Liver (tissue), 3 donors: Measurements from ENCODE around the gene SMIM11.

Source experiments
- ATF3 ChIP-seq: IDR thresholded peaks from 2 replicates; pipeline ENCODE4 v1.6.1; 2016; ENCODE audit warnings: antibody characterized with exemption
- EGR1 ChIP-seq, 2 donors: IDR thresholded peaks; 2 replicates each; pipeline ENCODE4 v1.6.1; 2016 to 2018; ENCODE audit warnings: antibody characterized with exemption in 2 of 2, low read depth in 2 of 2
- HNF4A ChIP-seq, 2 donors: conservative IDR thresholded peaks; 2 replicates each; pipeline ENCODE4 v1.6.1; 2016; ENCODE audit warnings: antibody characterized with exemption in 2 of 2, mild to moderate bottlenecking in 2 of 2
- HNF4G ChIP-seq: IDR thresholded peaks from 2 replicates; pipeline ENCODE4 v1.6.1; 2016; ENCODE audit warnings: antibody characterized with exemption
- JUND ChIP-seq, 2 donors: IDR thresholded peaks; 2 replicates each; pipeline ENCODE4 v1.6.1; 2016; ENCODE audit warnings: antibody characterized with exemption in 2 of 2
- RAD21 ChIP-seq, 2 donors: IDR thresholded peaks; 2 replicates each; pipeline ENCODE4 v1.6.1; 2016; ENCODE audit warnings: antibody characterized with exemption in 2 of 2, mild to moderate bottlenecking in 2 of 2
- SP1 ChIP-seq: IDR thresholded peaks from 2 replicates; pipeline ENCODE4 v1.6.1; 2018; ENCODE audit warnings: antibody characterized with exemption, mild to moderate bottlenecking
- YY1 ChIP-seq: IDR thresholded peaks from 2 replicates; pipeline ENCODE4 v1.6.1; 2016; ENCODE audit warnings: antibody characterized with exemption, mild to moderate bottlenecking
- TF ChIP-seq, protein P1 (sequence below): fragments of 150-350 bp; IDR thresholded peaks from 2 replicates; pipeline ENCODE4 v1.5.1; 2017; ENCODE audit warnings: improper control_type of control experiment, low read depth, low read length; ENCODE audit not compliant: missing input control
- TF ChIP-seq, protein P2 (sequence below): IDR thresholded peaks from 2 replicates; pipeline ENCODE4 v1.6.1; 2016; ENCODE audit warnings: antibody characterized with exemption
- TF ChIP-seq, protein P3 (sequence below): IDR thresholded peaks from 2 replicates; pipeline ENCODE4 v1.6.1; 2016; ENCODE audit warnings: antibody characterized with exemption, mild to moderate bottlenecking
- TF ChIP-seq, protein P4 (sequence below): IDR thresholded peaks from 2 replicates; pipeline ENCODE4 v1.6.1; 2016; ENCODE audit warnings: antibody characterized with exemption
- donor health status: healthy.
- donor health status: healthy.

- TF ChIP-seq, protein P1, sequence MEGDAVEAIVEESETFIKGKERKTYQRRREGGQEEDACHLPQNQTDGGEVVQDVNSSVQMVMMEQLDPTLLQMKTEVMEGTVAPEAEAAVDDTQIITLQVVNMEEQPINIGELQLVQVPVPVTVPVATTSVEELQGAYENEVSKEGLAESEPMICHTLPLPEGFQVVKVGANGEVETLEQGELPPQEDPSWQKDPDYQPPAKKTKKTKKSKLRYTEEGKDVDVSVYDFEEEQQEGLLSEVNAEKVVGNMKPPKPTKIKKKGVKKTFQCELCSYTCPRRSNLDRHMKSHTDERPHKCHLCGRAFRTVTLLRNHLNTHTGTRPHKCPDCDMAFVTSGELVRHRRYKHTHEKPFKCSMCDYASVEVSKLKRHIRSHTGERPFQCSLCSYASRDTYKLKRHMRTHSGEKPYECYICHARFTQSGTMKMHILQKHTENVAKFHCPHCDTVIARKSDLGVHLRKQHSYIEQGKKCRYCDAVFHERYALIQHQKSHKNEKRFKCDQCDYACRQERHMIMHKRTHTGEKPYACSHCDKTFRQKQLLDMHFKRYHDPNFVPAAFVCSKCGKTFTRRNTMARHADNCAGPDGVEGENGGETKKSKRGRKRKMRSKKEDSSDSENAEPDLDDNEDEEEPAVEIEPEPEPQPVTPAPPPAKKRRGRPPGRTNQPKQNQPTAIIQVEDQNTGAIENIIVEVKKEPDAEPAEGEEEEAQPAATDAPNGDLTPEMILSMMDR, result no peak
- TF ChIP-seq, protein P2, sequence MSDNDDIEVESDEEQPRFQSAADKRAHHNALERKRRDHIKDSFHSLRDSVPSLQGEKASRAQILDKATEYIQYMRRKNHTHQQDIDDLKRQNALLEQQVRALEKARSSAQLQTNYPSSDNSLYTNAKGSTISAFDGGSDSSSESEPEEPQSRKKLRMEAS, result no peak
- TF ChIP-seq RAD21 (IDR thresholded peaks at IDR 0.05) (no peak), JUND (IDR thresholded peaks at IDR 0.05) (no peak), YY1 (no peak), ATF3 (no peak), SP1 (no peak), EGR1 (IDR thresholded peaks at IDR 0.05; ENCODE audit: low read depth in 2 of 2) (no peak), HNF4A (conservative IDR thresholded peaks at IDR 0.05) (no peak), HNF4G (no peak)
- TF ChIP-seq, protein P3, sequence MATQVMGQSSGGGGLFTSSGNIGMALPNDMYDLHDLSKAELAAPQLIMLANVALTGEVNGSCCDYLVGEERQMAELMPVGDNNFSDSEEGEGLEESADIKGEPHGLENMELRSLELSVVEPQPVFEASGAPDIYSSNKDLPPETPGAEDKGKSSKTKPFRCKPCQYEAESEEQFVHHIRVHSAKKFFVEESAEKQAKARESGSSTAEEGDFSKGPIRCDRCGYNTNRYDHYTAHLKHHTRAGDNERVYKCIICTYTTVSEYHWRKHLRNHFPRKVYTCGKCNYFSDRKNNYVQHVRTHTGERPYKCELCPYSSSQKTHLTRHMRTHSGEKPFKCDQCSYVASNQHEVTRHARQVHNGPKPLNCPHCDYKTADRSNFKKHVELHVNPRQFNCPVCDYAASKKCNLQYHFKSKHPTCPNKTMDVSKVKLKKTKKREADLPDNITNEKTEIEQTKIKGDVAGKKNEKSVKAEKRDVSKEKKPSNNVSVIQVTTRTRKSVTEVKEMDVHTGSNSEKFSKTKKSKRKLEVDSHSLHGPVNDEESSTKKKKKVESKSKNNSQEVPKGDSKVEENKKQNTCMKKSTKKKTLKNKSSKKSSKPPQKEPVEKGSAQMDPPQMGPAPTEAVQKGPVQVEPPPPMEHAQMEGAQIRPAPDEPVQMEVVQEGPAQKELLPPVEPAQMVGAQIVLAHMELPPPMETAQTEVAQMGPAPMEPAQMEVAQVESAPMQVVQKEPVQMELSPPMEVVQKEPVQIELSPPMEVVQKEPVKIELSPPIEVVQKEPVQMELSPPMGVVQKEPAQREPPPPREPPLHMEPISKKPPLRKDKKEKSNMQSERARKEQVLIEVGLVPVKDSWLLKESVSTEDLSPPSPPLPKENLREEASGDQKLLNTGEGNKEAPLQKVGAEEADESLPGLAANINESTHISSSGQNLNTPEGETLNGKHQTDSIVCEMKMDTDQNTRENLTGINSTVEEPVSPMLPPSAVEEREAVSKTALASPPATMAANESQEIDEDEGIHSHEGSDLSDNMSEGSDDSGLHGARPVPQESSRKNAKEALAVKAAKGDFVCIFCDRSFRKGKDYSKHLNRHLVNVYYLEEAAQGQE, result no peak
- TF ChIP-seq, protein P4, sequence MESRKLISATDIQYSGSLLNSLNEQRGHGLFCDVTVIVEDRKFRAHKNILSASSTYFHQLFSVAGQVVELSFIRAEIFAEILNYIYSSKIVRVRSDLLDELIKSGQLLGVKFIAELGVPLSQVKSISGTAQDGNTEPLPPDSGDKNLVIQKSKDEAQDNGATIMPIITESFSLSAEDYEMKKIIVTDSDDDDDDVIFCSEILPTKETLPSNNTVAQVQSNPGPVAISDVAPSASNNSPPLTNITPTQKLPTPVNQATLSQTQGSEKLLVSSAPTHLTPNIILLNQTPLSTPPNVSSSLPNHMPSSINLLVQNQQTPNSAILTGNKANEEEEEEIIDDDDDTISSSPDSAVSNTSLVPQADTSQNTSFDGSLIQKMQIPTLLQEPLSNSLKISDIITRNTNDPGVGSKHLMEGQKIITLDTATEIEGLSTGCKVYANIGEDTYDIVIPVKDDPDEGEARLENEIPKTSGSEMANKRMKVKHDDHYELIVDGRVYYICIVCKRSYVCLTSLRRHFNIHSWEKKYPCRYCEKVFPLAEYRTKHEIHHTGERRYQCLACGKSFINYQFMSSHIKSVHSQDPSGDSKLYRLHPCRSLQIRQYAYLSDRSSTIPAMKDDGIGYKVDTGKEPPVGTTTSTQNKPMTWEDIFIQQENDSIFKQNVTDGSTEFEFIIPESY, result no peak
These were observed 32.0 kb upstream of the SMIM11 start for GRCh38 chr21:34343347-34343746.
